H1 (cell line): ENCODE data around the gene NADK.
"Not testable (repeated sequence)": the region's sequence is repeated elsewhere in the genome, so short reads cannot be mapped to it uniquely, and the experiment has no call there.

Source experiments
- ATF3 ChIP-seq: IDR thresholded peaks from 2 replicates; pipeline ENCODE4 v1.6.1; 2011; ENCODE audit warnings: low read depth, mild to moderate bottlenecking, low read length; ENCODE audit not compliant: insufficient read depth
- CEBPB ChIP-seq: IDR thresholded peaks from 2 replicates; pipeline ENCODE4 v1.6.1; 2012; ENCODE audit warnings: low read depth, low read length
- CTCF ChIP-seq, 3 experiments: IDR thresholded peaks; 1 replicate in 2 of 3; 2 replicates in 1 of 3; pipeline versions ENCODE4 v1.5.1 to v1.6.1; 2011; ENCODE audit warnings: low read length in 3 of 3, mild to moderate bottlenecking in 3 of 3, inconsistent platforms in 2 of 3, low read depth in 1 of 3, moderate library complexity in 1 of 3; ENCODE audit not compliant: insufficient read depth in 1 of 3; ENCODE audit errors: control extremely low read depth in 1 of 3
- EZH2 ChIP-seq: fragments of 200-600 bp; sonication (generic); IDR thresholded peaks from 2 replicates; pipeline ENCODE4 v1.7.1; 2012; ENCODE audit warnings: low read depth, mild to moderate bottlenecking, moderate library complexity, low read length, inconsistent platforms; ENCODE audit not compliant: severe bottlenecking
- HDAC2 ChIP-seq, 2 experiments: fragments of 300-600 bp in 1 of 2; sonication (generic) in 1 of 2; IDR thresholded peaks; 2 replicates each; pipeline ENCODE4 v1.6.1; 2011 to 2012; ENCODE audit warnings: low read depth in 2 of 2, low read length in 2 of 2, mild to moderate bottlenecking in 2 of 2, moderate library complexity in 2 of 2, borderline replicate concordance in 1 of 2, inconsistent platforms in 1 of 2
- HDAC6 ChIP-seq: IDR thresholded peaks from one replicate; pipeline ENCODE4 v1.7.1; 2012; ENCODE audit warnings: low read depth, mild to moderate bottlenecking, inconsistent platforms, low read length, moderate library complexity
- MAX ChIP-seq: IDR thresholded peaks from 2 replicates; pipeline ENCODE4 v1.6.1; 2012; ENCODE audit warnings: inconsistent platforms
- POLR2A ChIP-seq, 2 experiments: IDR thresholded peaks; 1 replicate in 1 of 2; 2 replicates in 1 of 2; pipeline ENCODE4 v1.6.1; 2011; ENCODE audit warnings: low read depth in 2 of 2, low read length in 2 of 2, mild to moderate bottlenecking in 2 of 2; ENCODE audit errors: control extremely low read depth in 1 of 2
- RBBP5 ChIP-seq: IDR thresholded peaks from 2 replicates; pipeline ENCODE4 v1.7.1; 2012; ENCODE audit warnings: low read depth, mild to moderate bottlenecking, inconsistent platforms, low read length, moderate library complexity, borderline replicate concordance
- SUZ12 ChIP-seq: fragments of 200-600 bp; sonication (generic); IDR thresholded peaks from 2 replicates; pipeline ENCODE4 v1.6.1; 2012; ENCODE audit warnings: mild to moderate bottlenecking, inconsistent platforms, low read length, moderate library complexity, mixed read lengths
- TEAD4 ChIP-seq: IDR thresholded peaks from 2 replicates; pipeline ENCODE4 v1.6.1; 2012; ENCODE audit warnings: low read depth, low read length, inconsistent platforms, mixed read lengths

GRCh38 chr1:1745651-1746565 is 32.4 kb downstream of the NADK start:
- not testable (repeated sequence) for TF ChIP-seq EZH2; CTCF (IDR thresholded peaks at IDR 0.05; ENCODE audit: control extremely low read depth in 1 of 3, insufficient read depth in 1 of 3, low read depth in 1 of 3, low read length in 3 of 3); SUZ12; POLR2A (IDR thresholded peaks at IDR 0.05; ENCODE audit: control extremely low read depth in 1 of 2, low read depth in 2 of 2, low read length in 2 of 2); ATF3; TEAD4; HDAC2 (IDR thresholded peaks at IDR 0.05; ENCODE audit: borderline replicate concordance in 1 of 2, low read depth in 2 of 2, low read length in 2 of 2); HDAC6; CEBPB; RBBP5
- TF ChIP-seq MAX, result peak; percentile 42; the same call in 1 of the 2 replicates
